T-helper 2 cell treated with Interferon-gamma antibody and Interleukin-4, amounts not matched to agents 100 ng/mL and 5 ng/mL, for 36 hours (primary cell): Measurements from ENCODE around the gene NKAIN4. TPM values are rescaled to one million over a fixed set of nuclear protein-coding genes. Genes with fewer than 3 reads are reported as not detected.

Experiments used
- intact Hi-C: fragments of 100-400 bp; cut with micrococcal nuclease; formaldehyde crosslinking; loops from one replicate; pipeline ENCODE4 v1.15.1; 2023
- total RNA-seq: library from RNA; stranded (reverse); gene quantifications from 2 replicates; pipeline ENCODE4 v1.2.3, GENCODE V29; 2022

NKAIN4 gene
- total RNA-seq, 1 donor from 2014 or later = not detected

DNA sequence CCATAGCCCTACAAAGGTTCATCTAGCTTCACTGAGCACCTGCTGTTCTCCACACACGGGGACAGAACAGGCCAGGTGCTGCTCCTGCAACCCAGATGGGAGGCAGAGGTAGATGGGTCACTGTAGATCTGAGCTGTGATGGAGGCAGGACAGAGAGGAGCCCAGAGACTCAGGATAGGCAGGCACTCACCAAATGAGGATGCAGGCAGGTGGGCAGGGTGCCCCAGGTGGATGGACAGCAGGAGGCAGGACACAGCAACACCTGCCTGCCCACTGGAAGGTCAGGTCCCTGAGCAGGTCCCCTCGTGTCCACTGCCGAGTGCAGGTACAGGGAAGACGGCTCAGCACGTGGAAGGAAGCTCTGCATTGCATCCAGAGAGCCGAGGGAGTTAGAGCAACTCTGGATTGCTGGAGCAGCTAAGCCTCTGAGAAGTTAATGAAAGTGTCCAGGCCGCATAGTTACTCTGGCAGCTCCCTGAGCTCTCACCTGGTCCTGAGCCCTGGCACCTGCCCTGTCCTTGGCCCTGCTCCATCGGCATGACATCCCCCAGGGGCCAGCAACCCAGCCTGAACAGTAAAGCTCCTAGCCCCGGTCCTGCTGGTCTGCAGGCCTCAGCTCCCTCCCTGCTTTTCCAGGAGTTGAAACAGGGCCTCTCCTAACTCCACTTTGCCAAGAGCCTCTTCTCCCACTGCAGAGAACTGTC lies 33.4 kb downstream of the NKAIN4 start:
- intact Hi-C loops = no loop called here

GRCh38 chr20:63219866-63220521 lies 34.3 kb downstream of the NKAIN4 start:
- intact Hi-C loops = loop anchor here (5.0 kb wide), 1 partner anchor 813 kb away; the partner anchor contains the start of gene CABLES2

DNA sequence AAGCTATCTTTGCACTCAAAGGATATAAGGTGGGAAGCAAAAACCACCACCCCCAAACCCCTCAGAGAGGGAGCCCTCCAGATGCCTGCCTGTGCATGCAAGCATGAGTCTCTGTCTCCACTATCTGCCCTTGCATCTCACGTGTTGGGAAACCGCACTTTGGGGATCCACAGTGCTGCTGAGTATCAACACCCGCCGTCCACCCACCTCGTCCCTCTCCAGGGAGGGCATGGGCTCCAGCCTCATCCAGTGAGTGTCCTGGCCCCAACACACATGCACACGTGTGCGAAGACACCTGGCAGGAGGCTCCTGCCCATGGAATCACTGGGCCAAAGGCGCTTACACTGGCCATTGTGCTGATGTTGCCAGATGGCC lies 34.8 kb downstream of the NKAIN4 start:
- intact Hi-C loops = loop anchor here (5.0 kb wide), 1 partner anchor 812 kb away; the partner anchor contains the start of gene CABLES2

DNA sequence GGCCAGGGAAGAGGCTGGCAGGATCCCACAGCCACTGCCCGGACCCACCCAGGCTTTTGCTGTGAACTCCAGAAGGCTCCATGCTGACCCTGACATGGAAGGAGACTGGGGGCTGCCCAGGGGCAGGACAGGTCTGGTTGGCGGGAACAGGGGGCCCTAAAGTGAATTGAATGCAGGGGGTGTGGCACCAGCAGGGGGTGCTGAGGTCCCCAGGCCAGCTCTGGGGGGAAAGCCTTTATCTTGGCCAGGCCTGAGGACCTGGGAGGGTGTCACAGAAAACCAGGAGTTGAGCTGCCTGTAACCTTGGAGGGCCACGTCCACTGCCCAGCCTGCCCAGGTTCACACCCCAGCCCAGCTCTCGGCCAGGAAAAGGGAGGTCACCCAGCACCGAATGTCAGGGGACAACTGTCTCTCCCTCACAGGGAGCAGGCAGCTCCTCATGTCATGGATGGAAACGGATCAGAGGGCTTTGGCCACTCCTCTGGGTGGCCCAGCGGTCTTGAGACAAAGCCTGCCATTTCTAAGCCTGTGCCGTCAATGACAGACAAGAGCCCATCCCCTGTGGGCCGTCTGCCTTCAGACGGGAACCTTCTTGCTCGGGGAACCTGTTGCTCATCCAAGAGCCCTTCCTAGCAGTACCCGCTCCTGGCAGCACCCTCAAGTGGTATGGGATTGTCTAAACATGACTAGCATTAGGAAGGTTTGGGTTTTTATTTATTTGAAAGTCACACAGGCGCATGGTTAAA lies 35.4 kb downstream of the NKAIN4 start:
- intact Hi-C loops = loop anchor here (5.0 kb wide), 1 partner anchor 812 kb away; the partner anchor contains the start of gene CABLES2

- intact Hi-C loops = loop anchor here (5.0 kb wide), 1 partner anchor 810 kb away; the partner anchor contains the start of gene CABLES2
Measured at GRCh38 chr20:63217706-63218105, 36.6 kb downstream of the NKAIN4 start.

DNA sequence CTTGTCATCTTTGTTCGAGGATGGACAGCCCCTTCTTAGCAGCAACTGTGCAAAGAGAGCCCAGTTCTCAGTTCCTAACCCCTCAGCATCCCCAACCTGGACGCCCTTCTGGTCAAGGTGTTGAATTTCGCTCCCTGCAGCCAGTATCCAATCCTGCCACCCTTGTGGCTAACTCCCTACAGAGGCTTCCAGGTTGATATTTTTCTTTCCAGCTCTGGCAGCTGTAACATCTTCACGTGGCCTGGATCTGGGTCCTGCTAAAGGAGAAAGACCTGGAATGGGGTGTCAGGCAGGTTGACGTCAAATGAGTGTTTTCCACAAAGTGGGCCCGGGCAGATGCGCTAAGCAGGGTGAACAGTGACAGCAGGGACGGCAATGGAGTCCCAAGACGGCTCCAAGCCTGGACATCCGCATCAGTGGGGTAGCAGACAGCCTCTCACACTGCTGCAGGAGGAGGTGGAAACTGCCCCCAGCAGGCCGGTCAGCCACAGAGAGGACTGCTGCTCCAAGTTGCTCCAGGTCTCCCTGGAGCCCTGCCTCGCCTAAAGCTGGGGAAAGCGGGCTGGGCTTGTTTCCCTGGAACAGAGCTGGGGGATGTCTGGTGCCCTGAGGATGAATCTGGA lies 37.3 kb downstream of the NKAIN4 start:
- intact Hi-C loops = loop anchor here (1.0 to 5.0 kb wide), 2 partner anchors 55 to 810 kb away; partner anchors contain the start of genes ARFGAP1 and CABLES2

DNA sequence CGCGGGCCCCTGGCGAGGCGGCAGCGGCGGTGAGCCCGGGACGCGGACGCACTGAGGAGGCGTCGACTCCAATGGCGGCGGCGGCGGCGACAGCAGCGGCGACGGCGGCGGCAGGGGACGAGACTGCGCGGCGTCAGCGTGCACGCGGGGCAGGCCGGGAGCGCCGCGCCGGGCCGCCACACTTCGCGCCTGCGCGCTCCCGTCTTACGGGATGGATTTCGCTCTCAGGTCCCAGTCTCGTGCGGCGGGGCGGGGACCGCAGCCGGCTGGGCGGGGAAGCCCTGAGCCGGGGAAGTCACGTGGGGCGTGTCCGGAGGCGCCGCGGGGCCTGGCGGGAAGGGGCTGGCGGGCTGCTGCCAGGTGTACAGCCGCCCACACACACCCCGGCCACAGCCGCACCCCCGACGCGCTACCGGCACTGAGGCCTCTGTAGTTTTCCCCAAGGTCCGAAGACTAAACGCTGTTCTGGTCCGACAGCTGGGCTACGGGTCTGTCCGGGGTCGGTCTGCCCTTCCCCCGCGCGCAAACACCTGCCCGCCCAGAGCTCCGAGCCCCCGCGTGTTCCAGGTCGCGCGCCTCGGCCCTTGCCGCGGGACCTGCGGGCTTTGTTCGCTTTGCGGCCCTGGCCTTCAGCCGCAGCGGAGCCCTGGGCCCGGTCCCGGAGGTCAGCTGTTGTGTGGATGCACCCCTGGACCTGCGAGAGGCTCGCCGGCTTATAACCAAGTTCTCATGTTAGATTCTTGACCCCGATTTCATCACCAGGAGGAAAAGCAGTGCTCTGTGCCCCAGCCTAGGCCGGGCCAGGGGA lies 38.0 kb downstream of the NKAIN4 start, which contains the start of gene YTHDF1:
YTHDF1 (minus strand) TSS at position 91 of the 808 bp plus-strand sequence. CDS start 239 bp downstream, outside the sequence.
- intact Hi-C loops = loop anchor here (1.0 to 5.0 kb wide), 2 partner anchors 56 to 809 kb away; partner anchors contain the start of genes ARFGAP1 and CABLES2

DNA sequence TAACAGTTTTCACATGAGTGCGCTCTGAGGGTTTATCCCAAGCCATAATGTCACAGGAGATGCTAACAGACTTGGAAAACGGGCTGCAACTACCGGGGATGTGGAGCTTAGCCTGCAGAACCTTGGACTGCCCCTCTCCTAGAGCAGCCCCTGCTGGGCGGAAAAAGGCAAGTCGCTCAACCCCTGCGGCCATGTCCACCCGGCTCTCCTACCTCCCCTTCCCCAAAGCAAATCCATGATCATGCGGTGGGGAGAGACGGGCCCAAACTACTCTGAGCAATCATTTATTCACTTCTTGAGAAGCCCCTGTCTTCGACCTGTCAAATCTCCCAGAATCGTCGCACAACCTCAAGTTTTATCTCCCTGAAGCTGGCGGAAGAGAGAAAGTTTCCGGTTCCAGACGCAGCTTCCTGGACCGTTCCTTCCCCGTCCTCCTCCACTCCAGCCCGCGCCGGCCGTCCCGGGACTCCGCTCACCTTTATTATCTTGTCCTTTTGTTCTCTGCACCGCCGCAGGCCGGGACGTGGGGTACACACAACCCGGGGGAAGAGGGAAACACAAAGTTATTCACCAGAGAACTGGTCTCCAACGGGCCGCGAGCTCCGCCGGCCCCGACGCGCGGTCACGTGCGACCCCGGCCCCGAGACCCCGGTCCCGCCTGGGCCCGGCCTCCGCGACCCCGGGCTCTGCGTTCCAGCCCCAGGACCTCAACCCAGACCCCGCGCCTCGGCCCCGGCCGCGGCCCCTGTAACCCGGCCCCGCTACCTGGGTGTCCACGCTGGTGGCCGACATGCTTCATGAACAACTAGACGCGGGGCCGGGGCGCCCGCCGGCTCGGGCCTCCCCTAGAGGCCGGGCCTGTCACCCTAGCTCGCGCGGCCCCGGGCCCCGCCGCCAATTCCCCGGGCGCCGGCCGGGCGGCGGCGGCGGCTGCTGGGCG lies 38.9 kb downstream of the NKAIN4 start:
- intact Hi-C loops = loop anchor here (1.0 to 5.0 kb wide), 2 partner anchors 57 to 808 kb away; partner anchors contain the start of genes ARFGAP1 and CABLES2

GRCh38 chr20:63214514-63214913 lies 39.7 kb downstream of the NKAIN4 start:
- intact Hi-C loops = no loop called here

DNA sequence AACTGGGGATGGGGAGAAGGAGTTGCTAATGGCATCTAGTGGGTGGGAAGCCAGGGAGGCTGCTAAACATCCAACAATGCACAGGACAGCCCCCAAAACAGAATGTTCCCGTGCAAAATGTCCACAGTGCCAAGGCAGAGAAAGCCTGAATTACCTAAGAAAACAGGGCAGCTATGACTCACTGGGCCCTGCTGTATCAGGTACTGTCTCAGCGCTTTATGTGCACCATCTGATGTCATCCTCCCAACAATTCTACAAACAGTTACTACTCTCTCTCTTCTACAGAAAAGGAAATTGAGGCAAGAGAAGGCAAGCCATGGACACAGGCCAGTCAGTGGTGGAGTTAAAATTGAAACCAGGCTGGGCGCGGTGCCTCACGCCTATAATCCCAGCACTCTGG lies 41.5 kb downstream of the NKAIN4 start:
- intact Hi-C loops = no loop called here

GRCh38 chr20:63212393-63212730 lies 41.9 kb downstream of the NKAIN4 start:
- intact Hi-C loops = no loop called here

DNA sequence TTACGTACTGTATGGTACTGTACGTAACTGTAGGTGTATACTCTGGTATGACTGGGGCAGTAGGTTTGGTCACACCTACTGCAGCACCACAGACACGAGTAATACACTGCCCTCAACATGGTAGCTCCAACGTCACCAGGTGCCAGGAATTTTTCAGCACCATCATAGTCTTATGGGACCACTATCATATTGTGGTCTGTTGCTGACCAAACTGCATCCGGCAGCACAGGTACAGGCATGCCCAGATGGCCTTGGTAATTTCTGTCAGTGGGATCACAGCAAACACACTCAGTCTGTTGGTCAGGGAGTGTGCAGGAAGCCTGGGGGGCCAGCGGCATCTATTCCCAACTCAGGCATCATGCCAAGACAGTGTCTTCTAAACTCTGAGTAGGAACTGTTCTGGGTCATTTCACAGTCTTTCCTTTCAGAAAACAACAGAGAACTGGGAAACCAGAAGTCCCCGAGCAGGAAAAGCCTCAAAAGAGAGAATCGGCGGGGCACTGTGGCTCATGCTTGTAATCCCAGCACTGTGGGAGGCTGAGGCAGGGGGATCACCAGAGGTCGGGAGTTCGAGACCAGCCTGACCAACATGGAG lies 44.2 kb downstream of the NKAIN4 start:
- intact Hi-C loops = no loop called here

DNA sequence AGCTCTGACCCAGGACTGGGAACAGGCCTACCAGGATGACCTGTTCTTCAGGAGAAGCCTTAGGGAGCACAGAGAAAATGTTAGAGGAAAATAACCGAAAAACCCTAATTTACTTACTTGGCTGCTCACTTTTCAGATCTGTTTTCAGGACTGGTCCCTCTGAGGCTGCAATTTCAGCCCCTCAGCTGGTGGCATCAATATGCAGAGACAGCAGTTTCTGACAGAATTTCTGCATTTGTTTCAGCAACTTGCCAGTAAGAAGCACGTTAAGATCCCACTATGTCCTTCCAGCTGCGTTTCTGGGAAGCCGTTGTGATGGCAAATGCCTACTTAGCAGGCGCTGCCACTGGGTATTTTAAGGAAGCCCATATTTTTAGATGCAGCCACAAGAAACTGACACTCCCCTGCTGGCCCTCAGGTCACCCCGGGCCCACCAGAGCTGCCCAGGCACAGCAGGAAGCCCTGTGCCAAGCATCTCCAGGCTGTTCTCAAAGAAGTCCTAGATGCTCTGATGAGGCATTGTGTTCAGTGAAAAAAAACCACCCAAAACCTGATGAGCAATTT lies 45.8 kb downstream of the NKAIN4 start:
- intact Hi-C loops = no loop called here

DNA sequence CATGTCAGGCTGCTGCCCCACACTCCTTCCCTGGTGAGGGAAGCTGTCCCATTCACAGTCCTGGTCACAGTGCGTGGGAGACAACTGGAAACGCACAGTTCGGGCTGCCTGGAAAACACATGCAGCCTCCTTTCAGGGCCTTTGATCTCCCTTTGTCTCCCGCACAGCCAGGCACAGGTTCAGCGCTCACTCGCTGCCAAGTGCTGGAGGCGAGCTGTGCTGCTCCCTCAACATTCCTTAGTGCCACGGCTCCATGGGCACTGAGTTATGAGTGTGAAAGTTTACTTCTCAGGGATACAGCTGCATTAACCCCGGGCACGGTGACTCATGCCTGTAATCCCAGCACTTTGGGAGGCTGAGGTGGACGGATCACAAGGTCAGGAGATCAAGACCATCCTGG lies 47.4 kb downstream of the NKAIN4 start:
- intact Hi-C loops = no loop called here

- intact Hi-C loops = no loop called here
Measured at GRCh38 chr20:63205896-63206295, 48.4 kb downstream of the NKAIN4 start.

GRCh38 chr20:63204362-63204761 lies 49.9 kb downstream of the NKAIN4 start:
- intact Hi-C loops = no loop called here

DNA sequence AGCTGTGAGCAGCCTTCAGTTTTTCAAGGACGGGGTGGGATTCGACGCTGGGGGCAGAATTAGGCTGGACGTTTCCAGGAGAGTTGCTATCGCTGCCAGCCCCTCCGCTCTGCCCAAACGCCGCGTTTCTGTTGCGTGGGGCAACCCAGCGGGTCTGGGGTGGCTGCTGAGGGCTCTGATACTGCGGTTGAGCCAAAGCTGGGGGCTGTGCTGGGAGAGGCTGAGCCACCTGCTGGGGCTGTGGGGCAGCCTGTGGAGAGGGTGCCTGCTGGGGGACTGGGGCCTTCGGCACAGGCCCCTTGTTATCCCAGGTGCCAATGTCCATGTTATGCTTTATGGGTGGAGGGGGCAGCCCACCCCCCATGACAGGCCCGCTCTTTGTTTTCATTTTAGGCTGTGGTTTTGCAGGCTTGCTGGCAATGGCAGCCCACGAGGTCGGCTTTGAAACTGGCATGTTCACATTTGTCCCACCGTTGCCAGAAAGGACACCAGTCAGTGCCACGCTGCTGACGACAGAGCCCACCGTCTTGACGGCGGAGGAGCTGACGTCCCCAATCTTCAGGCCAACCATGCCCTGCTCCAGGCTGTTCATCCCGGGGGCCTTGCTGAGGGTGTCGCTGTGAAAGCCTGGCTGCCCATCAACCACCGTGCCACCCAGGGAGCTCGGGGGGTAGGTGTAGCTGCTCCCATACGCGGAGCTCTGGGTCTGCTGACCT lies 51.3 kb downstream of the NKAIN4 start:
- intact Hi-C loops = no loop called here

DNA sequence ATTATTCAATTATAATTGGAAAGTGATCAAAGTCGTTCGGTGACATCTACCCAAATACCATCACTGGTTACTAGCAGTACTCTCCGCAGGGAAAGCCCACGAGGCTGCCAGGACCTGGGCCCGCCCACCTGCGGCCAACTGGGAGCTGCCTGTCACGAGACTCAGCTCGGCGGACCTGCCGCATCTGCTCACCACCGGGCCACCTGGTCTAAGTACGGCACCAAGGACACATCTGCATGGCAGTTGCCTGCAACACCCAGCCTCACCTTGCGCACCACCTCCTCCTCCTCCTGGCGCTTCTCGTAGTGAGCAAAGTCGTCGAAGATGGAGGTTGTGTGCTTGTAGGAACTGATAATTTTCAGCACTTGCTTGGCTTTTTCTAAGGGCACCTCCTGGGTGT lies 52.2 kb downstream of the NKAIN4 start:
- intact Hi-C loops = no loop called here
